WI38 (cell line): ENCODE data around the gene SLC7A6OS.

Source experiments
- H3K4me3 ChIP-seq: 2 replicates; pipeline ENCODE4 v1.5.1; 2011; ENCODE audit warnings: low read depth, mild to moderate bottlenecking, control low read depth, low read length
- TF ChIP-seq, protein P1 (sequence below): IDR thresholded peaks from 2 replicates; pipeline ENCODE4 v1.5.1; 2012; ENCODE audit warnings: low read depth, mild to moderate bottlenecking, control low read depth, low read length

Gene SLC7A6OS

DNA sequence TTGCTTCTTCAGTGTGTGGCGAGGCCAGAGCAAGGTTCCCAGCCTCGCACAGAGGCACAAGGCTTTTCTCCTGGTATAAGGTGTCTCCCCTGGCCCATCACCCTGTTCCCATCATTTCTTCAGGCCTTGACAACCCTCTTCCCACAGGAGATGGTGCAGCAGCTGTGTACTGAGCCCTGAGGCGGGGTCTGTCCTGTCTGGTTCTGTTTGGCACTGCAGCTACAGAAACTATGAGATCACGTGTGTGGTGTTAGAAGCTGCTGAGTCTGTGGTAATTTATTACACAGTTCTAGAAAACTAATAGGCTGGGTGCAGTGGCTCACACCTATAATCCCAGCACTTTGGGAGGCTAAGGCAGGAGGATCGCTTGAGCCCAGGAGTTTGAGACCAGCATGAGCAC is 58.4 kb downstream of the SLC7A6OS start:
- TF ChIP-seq, protein P1, sequence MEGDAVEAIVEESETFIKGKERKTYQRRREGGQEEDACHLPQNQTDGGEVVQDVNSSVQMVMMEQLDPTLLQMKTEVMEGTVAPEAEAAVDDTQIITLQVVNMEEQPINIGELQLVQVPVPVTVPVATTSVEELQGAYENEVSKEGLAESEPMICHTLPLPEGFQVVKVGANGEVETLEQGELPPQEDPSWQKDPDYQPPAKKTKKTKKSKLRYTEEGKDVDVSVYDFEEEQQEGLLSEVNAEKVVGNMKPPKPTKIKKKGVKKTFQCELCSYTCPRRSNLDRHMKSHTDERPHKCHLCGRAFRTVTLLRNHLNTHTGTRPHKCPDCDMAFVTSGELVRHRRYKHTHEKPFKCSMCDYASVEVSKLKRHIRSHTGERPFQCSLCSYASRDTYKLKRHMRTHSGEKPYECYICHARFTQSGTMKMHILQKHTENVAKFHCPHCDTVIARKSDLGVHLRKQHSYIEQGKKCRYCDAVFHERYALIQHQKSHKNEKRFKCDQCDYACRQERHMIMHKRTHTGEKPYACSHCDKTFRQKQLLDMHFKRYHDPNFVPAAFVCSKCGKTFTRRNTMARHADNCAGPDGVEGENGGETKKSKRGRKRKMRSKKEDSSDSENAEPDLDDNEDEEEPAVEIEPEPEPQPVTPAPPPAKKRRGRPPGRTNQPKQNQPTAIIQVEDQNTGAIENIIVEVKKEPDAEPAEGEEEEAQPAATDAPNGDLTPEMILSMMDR: no peak
- no peak overlapping the region for H3K4me3 ChIP-seq

DNA sequence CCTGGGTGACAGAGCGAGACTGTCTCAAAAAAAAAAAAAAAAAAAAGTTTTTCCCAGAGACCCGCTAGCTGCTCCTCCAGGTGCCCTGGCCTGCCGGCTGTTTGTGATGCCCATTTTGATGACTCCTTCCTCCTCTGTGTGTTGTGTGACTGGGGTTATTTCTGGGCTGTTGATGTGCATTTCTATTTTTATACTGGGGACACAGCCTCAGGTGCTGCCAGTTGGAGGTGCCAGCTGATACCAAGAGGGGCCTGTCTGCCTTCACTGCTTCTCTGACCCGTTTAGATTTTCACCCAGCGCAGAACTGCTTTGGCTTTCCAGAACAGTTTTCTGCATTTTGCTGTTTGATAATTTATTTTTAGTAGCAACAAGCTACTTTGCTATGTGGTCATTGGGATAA is 58.9 kb downstream of the SLC7A6OS start:
- TF ChIP-seq, protein P1: no peak
- no peak overlapping the region for H3K4me3 ChIP-seq

DNA sequence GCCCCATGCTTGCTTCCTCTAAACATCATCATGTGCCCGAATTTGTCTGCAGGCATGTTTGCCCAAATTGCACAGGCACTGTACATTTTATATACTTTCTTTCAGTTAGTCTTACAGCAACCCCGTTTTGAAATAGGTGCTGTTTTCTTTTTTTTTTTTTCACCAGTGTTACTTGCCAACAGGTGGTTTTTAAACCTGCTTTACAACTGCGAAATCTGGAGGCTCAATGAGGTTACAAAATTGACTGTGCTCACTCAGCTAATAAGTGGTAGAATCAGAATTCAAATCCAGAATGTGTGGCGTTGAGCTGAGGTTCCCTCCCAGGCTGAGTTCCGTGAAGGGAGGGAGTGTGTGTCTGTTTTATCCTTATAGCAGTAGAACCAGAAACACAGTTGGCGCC is 59.8 kb downstream of the SLC7A6OS start:
- no peak overlapping the region for H3K4me3 ChIP-seq
- TF ChIP-seq, protein P1: no peak

DNA sequence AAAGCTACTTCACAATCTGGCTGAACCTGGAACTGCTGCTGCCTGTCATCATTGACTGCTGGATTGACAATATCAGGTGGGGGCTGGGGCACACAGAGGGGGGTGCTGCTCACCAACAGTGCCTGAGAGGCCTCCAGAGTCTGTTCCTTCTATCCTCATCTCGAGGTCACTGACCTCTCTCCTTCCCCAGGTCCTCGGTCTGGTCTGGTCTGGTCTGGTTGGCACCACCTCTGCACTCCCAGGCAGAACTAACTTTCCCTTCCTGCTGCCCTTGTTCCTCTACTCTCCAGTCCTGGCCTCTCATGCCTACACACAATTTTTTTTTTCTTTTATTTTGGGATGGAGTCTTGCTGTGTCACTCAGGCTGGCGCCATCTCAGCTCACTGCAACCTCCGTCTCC is 61.4 kb downstream of the SLC7A6OS start:
- TF ChIP-seq, protein P1: no peak
- H3K4me3 ChIP-seq: no peak overlapping the region
